H1 (cell line): ENCODE results near the gene B3GALT6. TPM values are rescaled to one million over a fixed set of nuclear protein-coding genes. Genes with fewer than 3 reads are reported as not detected.

ENCODE experiments used
- CTCF ChIA-PET: fragments of 300-600 bp; sonication (Branson Sonifier 250); formaldehyde crosslinking; loops from one replicate; lab custom pipeline; 2021; ENCODE audit not compliant: partially characterized antibody; lab: Charles Lee
- POLR2A ChIA-PET: fragments of 300-600 bp; sonication (Branson Sonifier 250); formaldehyde crosslinking; loops from one replicate; lab custom pipeline; 2021; ENCODE audit warnings: inconsistent platforms; ENCODE audit not compliant: partially characterized antibody; lab: Charles Lee
- DNase-seq, 2 experiments: peaks; one replicate each; pipeline versions ENCODE4 v3.0.0 to v3.0.0-alpha.2; 2010 to 2022; ENCODE audit warnings: low spot score in 2 of 2, low read depth in 1 of 2, mixed read lengths in 1 of 2
- FAIRE-seq: peaks from 2 replicates; lab custom pipeline; 2011; peaks lifted over from hg19 to GRCh38; lab: Jason Lieb, UNC
- H2AFZ ChIP-seq: 2 replicates; pipeline ENCODE4 v1.8.1; 2012; ENCODE audit warnings: low read length, inconsistent platforms
- H2AK5ac ChIP-seq: 2 replicates; pipeline ENCODE4 v1.6.1; 2013; ENCODE audit warnings: low read depth, low read length
- H2BK120ac ChIP-seq: replicated peaks from 2 replicates; pipeline ENCODE3; 2013; ENCODE audit warnings: low read depth, low read length, inconsistent platforms
- H2BK12ac ChIP-seq: 2 replicates; pipeline ENCODE4 v1.6.1; 2013; ENCODE audit warnings: low read depth, low read length
- H2BK15ac ChIP-seq: 2 replicates; pipeline ENCODE4 v1.6.1; 2013; ENCODE audit warnings: low read length
- H2BK20ac ChIP-seq: 2 replicates; pipeline ENCODE4 v1.6.1; 2013; ENCODE audit warnings: low read length
- H2BK5ac ChIP-seq: 2 replicates; pipeline ENCODE4 v1.6.1; 2013; ENCODE audit warnings: low read depth, low read length
- H3K14ac ChIP-seq: 2 replicates; pipeline ENCODE4 v1.6.1; 2013; ENCODE audit warnings: inconsistent platforms; ENCODE audit not compliant: insufficient read length
- H3K18ac ChIP-seq: 2 replicates; pipeline ENCODE4 v1.6.1; 2013; ENCODE audit warnings: low read length; ENCODE audit errors: extremely low read depth
- H3K23ac ChIP-seq: 2 replicates; pipeline ENCODE4 v1.6.1; 2013; ENCODE audit warnings: inconsistent platforms; ENCODE audit not compliant: insufficient read length
- H3K23me2 ChIP-seq: 2 replicates; pipeline ENCODE4 v1.6.1; 2013; ENCODE audit warnings: low read depth, low read length
- H3K27ac ChIP-seq: 2 replicates; pipeline ENCODE4 v1.6.1; 2011; ENCODE audit warnings: low read depth, low read length, inconsistent platforms
- H3K27me3 ChIP-seq, 4 experiments: replicated peaks in 1 of 4; 1 replicate in 1 of 4; 2 replicates in 3 of 4; pipeline versions ENCODE4 v1.6.1 to v1.8.1; 2011 to 2013; ENCODE audit warnings: low read length in 3 of 4, mild to moderate bottlenecking in 3 of 4, inconsistent platforms in 2 of 4, mixed read lengths in 2 of 4, moderate library complexity in 1 of 4; ENCODE audit not compliant: control insufficient read depth in 3 of 4, insufficient read depth in 3 of 4; ENCODE audit errors: extremely low read depth in 1 of 4
- H3K36me3 ChIP-seq, 4 experiments: 2 replicates each; pipeline versions ENCODE4 v1.6.1 to v1.8.1; 2011 to 2013; ENCODE audit warnings: mild to moderate bottlenecking in 4 of 4, low read length in 3 of 4, moderate library complexity in 2 of 4, control low read depth in 1 of 4, inconsistent platforms in 1 of 4; ENCODE audit not compliant: insufficient read depth in 4 of 4, control insufficient read depth in 2 of 4
- H3K4ac ChIP-seq: replicated peaks from 2 replicates; pipeline ENCODE3; 2013; ENCODE audit warnings: low read length, low read depth, mixed read lengths, inconsistent platforms; ENCODE audit not compliant: insufficient read length
- H3K4me1 ChIP-seq, 4 experiments: replicated peaks in 1 of 4; 1 replicate in 1 of 4; 2 replicates in 3 of 4; pipeline versions ENCODE4 v1.6.1 to v1.8.1; 2011 to 2013; ENCODE audit warnings: low read length in 3 of 4, inconsistent platforms in 2 of 4, mixed read lengths in 1 of 4; ENCODE audit not compliant: insufficient read depth in 4 of 4, control insufficient read depth in 3 of 4
- H3K4me2 ChIP-seq, 2 experiments: 2 replicates each; pipeline versions ENCODE4 v1.6.1 to v1.8.1; 2011 to 2013; ENCODE audit warnings: low read depth in 2 of 2, low read length in 2 of 2, control low read depth in 1 of 2, inconsistent platforms in 1 of 2, mild to moderate bottlenecking in 1 of 2; ENCODE audit not compliant: insufficient read depth in 1 of 2
- H3K4me3 ChIP-seq, 4 experiments: fragments of 200-600, 300-600 bp in 1 of 4; sonication (generic), shearing (Covaris generic), sonication (Bioruptor Twin) in 1 of 4; 2 replicates each; pipeline versions ENCODE4 v1.5.1 to v1.8.1; 2011 to 2016; ENCODE audit warnings: low read length in 4 of 4, low read depth in 3 of 4, control low read depth in 2 of 4, inconsistent platforms in 2 of 4, mild to moderate bottlenecking in 2 of 4, mixed read lengths in 1 of 4, moderate library complexity in 1 of 4; ENCODE audit not compliant: insufficient read depth in 2 of 4; ENCODE audit errors: extremely low read depth in 1 of 4
- H3K56ac ChIP-seq: replicated peaks from 2 replicates; pipeline ENCODE3; 2013; ENCODE audit warnings: low read depth, mild to moderate bottlenecking, mixed read lengths, low read length, inconsistent platforms; ENCODE audit not compliant: insufficient read length
- H3K79me1 ChIP-seq: 2 replicates; pipeline ENCODE4 v1.6.1; 2013; ENCODE audit warnings: low read depth, low read length, control low read depth
- H3K79me2 ChIP-seq, 2 experiments: 2 replicates each; pipeline versions ENCODE4 v1.6.1 to v1.8.1; 2012 to 2013; ENCODE audit warnings: low read length in 2 of 2, mild to moderate bottlenecking in 2 of 2, inconsistent platforms in 1 of 2; ENCODE audit not compliant: insufficient read depth in 2 of 2, control insufficient read depth in 1 of 2
- H3K9ac ChIP-seq, 4 experiments: replicated peaks in 1 of 4; 1 replicate in 1 of 4; 2 replicates in 3 of 4; pipeline versions ENCODE4 v1.6.1 to v1.8.1; 2011 to 2013; ENCODE audit warnings: low read depth in 3 of 4, low read length in 3 of 4, control low read depth in 2 of 4, mild to moderate bottlenecking in 2 of 4, moderate library complexity in 2 of 4, inconsistent platforms in 1 of 4; ENCODE audit errors: extremely low read depth in 1 of 4
- H3K9me3 ChIP-seq, 2 experiments: 2 replicates each; pipeline versions ENCODE4 v1.6.1 to v1.8.1; 2012 to 2013; ENCODE audit warnings: mild to moderate bottlenecking in 2 of 2, moderate library complexity in 2 of 2, control low read depth in 1 of 2, inconsistent platforms in 1 of 2, low read depth in 1 of 2, low read length in 1 of 2, mixed read lengths in 1 of 2; ENCODE audit not compliant: insufficient read depth in 2 of 2
- H4K20me1 ChIP-seq, 2 experiments: replicated peaks in 1 of 2; 2 replicates each; pipeline versions ENCODE3 to v1.8.1; 2011 to 2013; ENCODE audit warnings: inconsistent platforms in 2 of 2, low read length in 2 of 2, mild to moderate bottlenecking in 1 of 2; ENCODE audit not compliant: insufficient read depth in 2 of 2, control insufficient read depth in 1 of 2
- H4K5ac ChIP-seq: 2 replicates; pipeline ENCODE4 v1.6.1; 2013; ENCODE audit warnings: low read length, low read depth, mixed read lengths, inconsistent platforms; ENCODE audit not compliant: insufficient read length
- H4K8ac ChIP-seq: 2 replicates; pipeline ENCODE4 v1.8.0; 2013; ENCODE audit warnings: mild to moderate bottlenecking, moderate library complexity, low read length, inconsistent platforms; ENCODE audit not compliant: insufficient read depth; ENCODE audit errors: extremely low read depth
- H4K91ac ChIP-seq: replicated peaks from 2 replicates; pipeline ENCODE3; 2013; ENCODE audit warnings: low read length, mixed read lengths, inconsistent platforms; ENCODE audit not compliant: insufficient read length
- BACH1 ChIP-seq: IDR thresholded peaks from 2 replicates; pipeline ENCODE4 v1.6.1; 2012; ENCODE audit warnings: low read length, improper control_type of control experiment
- CBX8 ChIP-seq: fragments of 300-800, 300-1000 bp; sonication (generic); IDR thresholded peaks from 2 replicates; pipeline ENCODE4 v1.7.1; 2016; ENCODE audit warnings: low read depth, low read length, borderline replicate concordance
- CHD2 ChIP-seq: IDR thresholded peaks from 2 replicates; pipeline ENCODE4 v1.6.1; 2012; ENCODE audit warnings: low read length, improper control_type of control experiment
- CTBP2 ChIP-seq: IDR thresholded peaks from 2 replicates; pipeline ENCODE4 v1.7.0; 2011; ENCODE audit warnings: borderline replicate concordance, mild to moderate bottlenecking, moderate library complexity, mixed read lengths, low read length; ENCODE audit not compliant: insufficient read depth, insufficient read length
- GABPA ChIP-seq: IDR thresholded peaks from 2 replicates; pipeline ENCODE4 v1.6.1; 2011; ENCODE audit warnings: mild to moderate bottlenecking, low read length, moderate library complexity, borderline replicate concordance; ENCODE audit not compliant: insufficient read depth
- JUND ChIP-seq: IDR thresholded peaks from 2 replicates; pipeline ENCODE4 v1.6.1; 2011; ENCODE audit warnings: mild to moderate bottlenecking, improper control_type of control experiment, low read length
- KDM1A ChIP-seq: fragments of 200-600, 300-600 bp; sonication (generic); IDR thresholded peaks from 2 replicates; pipeline ENCODE4 v1.7.1; 2016; ENCODE audit warnings: mild to moderate bottlenecking, low read length, borderline replicate concordance
- NRF1 ChIP-seq: IDR thresholded peaks from 2 replicates; pipeline ENCODE4 v1.6.1; 2011; ENCODE audit warnings: mild to moderate bottlenecking, low read depth, low read length, improper control_type of control experiment
- PHF8 ChIP-seq: fragments of 200-600 bp; sonication (generic); conservative IDR thresholded peaks from 2 replicates; pipeline ENCODE4 v1.7.1; 2012; ENCODE audit warnings: low read depth, mild to moderate bottlenecking, inconsistent platforms, low read length, moderate library complexity
- POLR2A ChIP-seq, 2 experiments: IDR thresholded peaks; 1 replicate in 1 of 2; 2 replicates in 1 of 2; pipeline ENCODE4 v1.6.1; 2011; ENCODE audit warnings: low read depth in 2 of 2, low read length in 2 of 2, mild to moderate bottlenecking in 2 of 2; ENCODE audit errors: control extremely low read depth in 1 of 2
- SIRT6 ChIP-seq: IDR thresholded peaks from one replicate; pipeline ENCODE4 v1.7.1; 2012; ENCODE audit warnings: low read length, inconsistent platforms
- SIX5 ChIP-seq: IDR thresholded peaks from 2 replicates; pipeline ENCODE4 v1.6.1; 2011; ENCODE audit warnings: mild to moderate bottlenecking, low read depth, low read length
- ZNF274 ChIP-seq: IDR thresholded peaks from 2 replicates; pipeline ENCODE4 v1.7.0; 2012; ENCODE audit warnings: low read length, borderline replicate concordance; ENCODE audit errors: extremely low read depth
- WGBS, 2 experiments: shearing (Covaris generic) in 1 of 2; methylation state at CpG; one replicate each; pipeline versions ENCODE4 v1.1.6 to v1.1.7; 2013 to 2015; ENCODE audit warnings: low lambda C conversion rate in 2 of 2, mixed read lengths in 2 of 2, inconsistent platforms in 1 of 2, low coverage in 1 of 2, missing lambda C conversion rate in 1 of 2; ENCODE audit not compliant: insufficient replicate concordance in 2 of 2, insufficient coverage in 1 of 2, insufficient read length in 1 of 2; ENCODE audit errors: extremely low coverage in 1 of 2, missing lambda C conversion rate in 1 of 2; 5-methylcytosine and 5-hydroxymethylcytosine counted together
- polyA plus RNA-seq, 7 experiments: library from polyadenylated mRNA; depleted of rRNA in 3 of 7; stranded (reverse) in 5 of 7; unstranded in 2 of 7; fragments of >200 nt in 5 of 7; fragments of 200-250 nt in 2 of 7; gene quantifications; 1 replicate in 5 of 7; 2 replicates in 1 of 7; 4 replicates in 1 of 7; pipeline versions ENCODE4 v1.2.1 to v1.2.3, GENCODE V29; 2011 to 2013; ENCODE audit warnings: missing spikeins in 2 of 7, mixed read lengths in 2 of 7
- total RNA-seq: library from RNA; stranded (reverse); fragmentation: NEBNext Ultra II Directional; extraction: Animal tissue kit (Norgen Biotek cat#: 25700); gene quantifications from 2 replicates; pipeline ENCODE4 v1.2.1, GENCODE V29; 2021
- TF ChIP-seq, protein P1 (sequence below): IDR thresholded peaks from 2 replicates; pipeline ENCODE4 v1.6.1; 2011; ENCODE audit warnings: low read length, improper control_type of control experiment

B3GALT6 gene
- total and polyA plus RNA-seq, 2 of the 8 experiments (the other 6 are each of a cell fraction or from before 2014, with no cell fraction given), result 18.4 to 20.4 TPM

DNA sequence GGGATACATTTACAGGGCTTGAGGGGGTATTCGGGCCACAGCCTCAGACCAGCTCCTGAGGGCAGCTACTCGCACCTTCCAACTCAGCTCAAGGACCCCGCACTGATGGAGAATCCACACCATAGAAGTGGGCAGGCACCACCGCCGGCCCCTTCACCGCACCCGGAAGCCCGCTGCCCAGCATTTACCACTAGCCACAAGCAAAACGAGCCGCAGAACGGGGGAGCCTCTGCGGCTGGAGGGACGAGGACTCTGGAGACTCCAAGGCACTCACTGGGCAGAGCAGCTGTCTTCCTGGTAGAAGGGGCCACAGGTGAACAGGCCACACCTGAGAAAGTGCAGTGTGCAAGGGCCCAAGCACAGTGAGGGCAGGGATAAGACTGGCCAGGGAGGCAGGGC is 36.2 kb downstream of the B3GALT6 start:
- CTCF ChIA-PET, result interaction anchor here (0.6 to 1.6 kb wide), 8 partner anchors 13 to 145 kb away, joined by 3 to 6 read pairs (median 4); no protein-coding TSS in a partner anchor
- H4K20me1 ChIP-seq, result peaks cover 20 to 42% of the 10 kb centered on the region in 2 experiments
- no peak for TF ChIP-seq JUND
- TF ChIP-seq ZNF274, result no peak
- no peak for TF ChIP-seq POLR2A (IDR thresholded peaks at IDR 0.05; ENCODE audit: control extremely low read depth in 1 of 2, low read depth in 2 of 2, low read length in 2 of 2)
- TF ChIP-seq, protein P1, sequence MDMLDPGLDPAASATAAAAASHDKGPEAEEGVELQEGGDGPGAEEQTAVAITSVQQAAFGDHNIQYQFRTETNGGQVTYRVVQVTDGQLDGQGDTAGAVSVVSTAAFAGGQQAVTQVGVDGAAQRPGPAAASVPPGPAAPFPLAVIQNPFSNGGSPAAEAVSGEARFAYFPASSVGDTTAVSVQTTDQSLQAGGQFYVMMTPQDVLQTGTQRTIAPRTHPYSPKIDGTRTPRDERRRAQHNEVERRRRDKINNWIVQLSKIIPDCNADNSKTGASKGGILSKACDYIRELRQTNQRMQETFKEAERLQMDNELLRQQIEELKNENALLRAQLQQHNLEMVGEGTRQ, result no peak
- no peak for TF ChIP-seq PHF8
- no peak for TF ChIP-seq CTBP2
- no peak for TF ChIP-seq CBX8
- TF ChIP-seq CHD2, result no peak
- no peak for TF ChIP-seq NRF1
- no peak for TF ChIP-seq KDM1A
- no peak for TF ChIP-seq GABPA
- no peak for TF ChIP-seq BACH1
- no peak for TF ChIP-seq SIRT6
- TF ChIP-seq SIX5, result no peak

More for the DNA sequence above, 36.2 kb downstream of the B3GALT6 start:
- no peak overlapping the region for H2BK120ac ChIP-seq
- no peak overlapping the region for H2AK5ac ChIP-seq
- H2BK12ac ChIP-seq, result no peak overlapping the region
- H3K4ac ChIP-seq, result no peak overlapping the region
- H3K4me1 ChIP-seq, result peaks cover 0 to 11% (median 8%) of the 10 kb centered on the region in 4 experiments; a peak in 5 of 7 replicates
- H2AFZ ChIP-seq, result no peak overlapping the region
- H3K4me2 ChIP-seq, result no peak overlapping the region
- peaks cover 33% of the 10 kb centered on the region for H3K79me1 ChIP-seq
- no peak overlapping the region for H3K27ac ChIP-seq
- no peak overlapping the region for H4K91ac ChIP-seq
- H4K5ac ChIP-seq, result no peak overlapping the region
- no peaks in the 10 kb centered on the region for H3K27me3 ChIP-seq
- no peak overlapping the region for H3K18ac ChIP-seq
- H2BK20ac ChIP-seq, result no peak overlapping the region
- POLR2A ChIA-PET, result interaction anchor here (0.7 to 0.9 kb wide), 3 partner anchors 10 to 230 kb away, joined by 3 read pairs; no protein-coding TSS in a partner anchor
- H3K9ac ChIP-seq, result no peak overlapping the region
- H3K79me2 ChIP-seq, result peaks cover 12 to 50% of the 10 kb centered on the region in 2 experiments; a peak in 3 of 4 replicates
- DNase-seq (no peak), FAIRE-seq (no peak)
- no peak overlapping the region for H3K14ac ChIP-seq
- no peak overlapping the region for H2BK5ac ChIP-seq
- peaks cover 5 to 20% (median 11%) of the 10 kb centered on the region in 4 experiments; a peak in 7 of 8 replicates for H3K36me3 ChIP-seq
- WGBS, 2 experiments, result 97% methylated on average over 13 of the region's 13 CpGs; no CpG with 5 or more reads in 1 of the 2 experiments
- no peak overlapping the region for H3K56ac ChIP-seq
- no peak overlapping the region for H3K23ac ChIP-seq
- peaks cover 9% of the 10 kb centered on the region; the same call in 1 of the 2 replicates for H3K23me2 ChIP-seq
- no peaks in the 10 kb centered on the region for H3K9me3 ChIP-seq
- no peak overlapping the region for H4K8ac ChIP-seq
- H3K4me3 ChIP-seq, result no peak overlapping the region
- no peak overlapping the region for H2BK15ac ChIP-seq
